Mesendoderm (in vitro differentiated cells): ENCODE measurements around the gene SIRPA.

Source experiments
- DNase-seq: peaks from one replicate; pipeline ENCODE4 v3.0.0; 2013
- H2AK5ac ChIP-seq: 2 replicates; pipeline ENCODE4 v1.6.1; 2013; ENCODE audit warnings: low read length, inconsistent platforms
- H2BK120ac ChIP-seq: 2 replicates; pipeline ENCODE4 v1.6.1; 2013; ENCODE audit warnings: low read depth, mild to moderate bottlenecking, low read length, moderate library complexity, mixed read lengths
- H2BK15ac ChIP-seq: replicated peaks from 2 replicates; pipeline ENCODE4 v1.6.1; 2013; ENCODE audit warnings: low read depth, mild to moderate bottlenecking, moderate library complexity
- H2BK5ac ChIP-seq: 2 replicates; pipeline ENCODE4 v1.6.1; 2013; ENCODE audit warnings: low read length, inconsistent platforms
- H3K18ac ChIP-seq: 2 replicates; pipeline ENCODE4 v1.6.1; 2013; ENCODE audit warnings: mild to moderate bottlenecking, low read length, mixed read lengths
- H3K23ac ChIP-seq: one replicate; pipeline ENCODE4 v1.6.1; 2013; ENCODE audit warnings: low read length
- H3K27ac ChIP-seq: 2 replicates; pipeline ENCODE4 v1.5.1; 2013; ENCODE audit warnings: low read depth, mild to moderate bottlenecking, inconsistent platforms, low read length, moderate library complexity
- H3K27me3 ChIP-seq: 2 replicates; pipeline ENCODE4 v1.6.1; 2013; ENCODE audit warnings: low read length, control low read depth, mild to moderate bottlenecking, inconsistent platforms; ENCODE audit not compliant: insufficient read depth, poor library complexity
- H3K36me3 ChIP-seq: 2 replicates; pipeline ENCODE4 v1.6.1; 2013; ENCODE audit warnings: low read length, inconsistent platforms; ENCODE audit not compliant: control insufficient read depth, insufficient read depth
- H3K4ac ChIP-seq: one replicate; pipeline ENCODE4 v1.6.1; 2013; ENCODE audit warnings: low read depth, mild to moderate bottlenecking, low read length, moderate library complexity
- H3K4me1 ChIP-seq: 2 replicates; pipeline ENCODE4 v1.6.1; 2013; ENCODE audit warnings: low read depth, low read length, inconsistent platforms; ENCODE audit not compliant: control insufficient read depth
- H3K4me2 ChIP-seq: 2 replicates; pipeline ENCODE4 v1.6.1; 2013; ENCODE audit warnings: low read length
- H3K4me3 ChIP-seq: 2 replicates; pipeline ENCODE4 v1.5.1; 2013; ENCODE audit warnings: mild to moderate bottlenecking, low read length
- H3K56ac ChIP-seq: one replicate; pipeline ENCODE4 v1.6.1; 2013; ENCODE audit warnings: low read length
- H3K79me1 ChIP-seq: 2 replicates; pipeline ENCODE4 v1.6.1; 2013; ENCODE audit warnings: low read length, inconsistent platforms
- H3K79me2 ChIP-seq: 2 replicates; pipeline ENCODE4 v1.6.1; 2013; ENCODE audit warnings: mild to moderate bottlenecking, low read length; ENCODE audit not compliant: control insufficient read depth, insufficient read depth
- H3K9ac ChIP-seq: 2 replicates; pipeline ENCODE4 v1.6.1; 2013; ENCODE audit warnings: low read length, inconsistent platforms
- H4K5ac ChIP-seq: one replicate; pipeline ENCODE4 v1.6.1; 2013; ENCODE audit warnings: low read length
- H4K8ac ChIP-seq: one replicate; pipeline ENCODE4 v1.6.1; 2013; ENCODE audit warnings: low read depth, mild to moderate bottlenecking, control low read depth, low read length, moderate library complexity
- WGBS: extraction: QIAGEN DNeasy Blood & Tissue Kit; methylation state at CpG from one replicate; pipeline ENCODE4 v1.1.7; 2013; ENCODE audit warnings: low lambda C conversion rate, missing lambda C conversion rate; ENCODE audit not compliant: insufficient coverage; ENCODE audit errors: extremely low coverage; 5-methylcytosine and 5-hydroxymethylcytosine counted together

SIRPA gene

GRCh38 chr20:1896484-1897258 is 1.5 kb downstream of the SIRPA start:
- Histone ChIP-seq H4K5ac (no peak overlapping the region), H3K56ac (no peak overlapping the region), H3K4ac (no peak overlapping the region), H4K8ac (no peak overlapping the region), H3K18ac (no peak overlapping the region), H3K27me3 (no peaks in the 10 kb centered on the region), H3K36me3 (no peaks in the 10 kb centered on the region), H3K4me2 (no peak overlapping the region), H3K4me1 (no peaks in the 10 kb centered on the region), H2BK120ac (no peak overlapping the region), H2AK5ac (no peak overlapping the region), H3K4me3 (no peak overlapping the region), H2BK5ac (no peak overlapping the region), H3K27ac (no peak overlapping the region), H3K79me2 (no peaks in the 10 kb centered on the region), H2BK15ac (no peak overlapping the region), H3K79me1 (no peaks in the 10 kb centered on the region), H3K23ac (no peak overlapping the region), H3K9ac (no peak overlapping the region)
- no CpG with 5 or more reads among the region's 12 CpGs for WGBS
- DNase-seq = no peak

GRCh38 chr20:1897541-1897940 is 2.3 kb downstream of the SIRPA start:
- no peaks in the 10 kb centered on the region for H3K36me3 ChIP-seq
- H4K5ac ChIP-seq = no peak overlapping the region
- H3K27me3 ChIP-seq = no peaks in the 10 kb centered on the region
- H3K79me1 ChIP-seq = no peaks in the 10 kb centered on the region
- DNase-seq = no peak
- no peak overlapping the region for H3K4ac ChIP-seq
- H4K8ac ChIP-seq = no peak overlapping the region
- H2BK5ac ChIP-seq = no peak overlapping the region
- no peaks in the 10 kb centered on the region for H3K4me1 ChIP-seq
- H3K27ac ChIP-seq = no peak overlapping the region
- H2BK15ac ChIP-seq = no peak overlapping the region
- no peak overlapping the region for H2AK5ac ChIP-seq
- H3K18ac ChIP-seq = no peak overlapping the region
- H3K9ac ChIP-seq = no peak overlapping the region
- H3K4me2 ChIP-seq = no peak overlapping the region
- no peak overlapping the region for H3K4me3 ChIP-seq
- no peak overlapping the region for H3K23ac ChIP-seq
- H3K79me2 ChIP-seq = no peaks in the 10 kb centered on the region
- WGBS = no CpG with 5 or more reads among the region's 2 CpGs
- no peak overlapping the region for H2BK120ac ChIP-seq
- no peak overlapping the region for H3K56ac ChIP-seq

GRCh38 chr20:1897965-1898464 is 2.8 kb downstream of the SIRPA start:
- Histone ChIP-seq H2BK15ac (no peak overlapping the region), H3K27ac (no peak overlapping the region), H3K4me3 (no peak overlapping the region), H3K79me2 (no peaks in the 10 kb centered on the region), H3K9ac (no peak overlapping the region), H2AK5ac (no peak overlapping the region), H3K4me2 (no peak overlapping the region), H4K8ac (no peak overlapping the region), H3K4me1 (no peaks in the 10 kb centered on the region), H3K36me3 (no peaks in the 10 kb centered on the region), H3K56ac (no peak overlapping the region), H4K5ac (no peak overlapping the region), H3K23ac (no peak overlapping the region), H3K18ac (no peak overlapping the region), H2BK120ac (no peak overlapping the region), H3K4ac (peak overlapping the region; percentile 65), H2BK5ac (no peak overlapping the region), H3K79me1 (no peaks in the 10 kb centered on the region), H3K27me3 (no peaks in the 10 kb centered on the region)
- no CpG with 5 or more reads among the region's 11 CpGs for WGBS
- DNase-seq = no peak

GRCh38 chr20:1898482-1899240 is 3.5 kb downstream of the SIRPA start:
- Histone ChIP-seq H3K79me1 (no peaks in the 10 kb centered on the region), H2BK120ac (no peak overlapping the region), H3K4ac (no peak overlapping the region), H3K27me3 (no peaks in the 10 kb centered on the region), H3K4me2 (no peak overlapping the region), H3K23ac (no peak overlapping the region), H4K8ac (no peak overlapping the region), H3K18ac (no peak overlapping the region), H2BK5ac (no peak overlapping the region), H3K4me3 (no peak overlapping the region), H3K56ac (no peak overlapping the region), H3K9ac (no peak overlapping the region), H3K27ac (no peak overlapping the region), H2BK15ac (no peak overlapping the region), H3K4me1 (no peaks in the 10 kb centered on the region), H3K36me3 (no peaks in the 10 kb centered on the region), H4K5ac (no peak overlapping the region), H2AK5ac (no peak overlapping the region), H3K79me2 (no peaks in the 10 kb centered on the region)
- no CpG with 5 or more reads among the region's 15 CpGs for WGBS
- DNase-seq = no peak

GRCh38 chr20:1899241-1899525 is 4.0 kb downstream of the SIRPA start:
- Histone ChIP-seq H2AK5ac (no peak overlapping the region), H3K79me1 (no peaks in the 10 kb centered on the region), H3K27me3 (no peaks in the 10 kb centered on the region), H2BK120ac (no peak overlapping the region), H3K4ac (no peak overlapping the region), H2BK15ac (no peak overlapping the region), H4K8ac (no peak overlapping the region), H3K9ac (no peak overlapping the region), H4K5ac (no peak overlapping the region), H3K18ac (no peak overlapping the region), H2BK5ac (no peak overlapping the region), H3K79me2 (no peaks in the 10 kb centered on the region), H3K56ac (no peak overlapping the region), H3K23ac (no peak overlapping the region), H3K4me3 (no peak overlapping the region), H3K4me2 (no peak overlapping the region), H3K4me1 (no peaks in the 10 kb centered on the region), H3K36me3 (no peaks in the 10 kb centered on the region), H3K27ac (no peak overlapping the region)
- DNase-seq = no peak
- no CpG with 5 or more reads among the region's 6 CpGs for WGBS
